ENCODE measurements around the gene MGAT5.
"Not testable (repeated sequence)": the region's sequence is repeated elsewhere in the genome, so short reads cannot be mapped to it uniquely, and the experiment has no call there.

The MGAT5 gene

GRCh38 chr2:134457765-134458472, 204.0 kb downstream of the MGAT5 start:
- no peak for DNase-seq

- DNase-seq = no peak
Observed at GRCh38 chr2:134458473-134458853, 204.6 kb downstream of the MGAT5 start.

GRCh38 chr2:134458950-134459349, 205.1 kb downstream of the MGAT5 start:
- DNase-seq = no peak

- no peak for DNase-seq
Observed at GRCh38 chr2:134459706-134460406, 206.0 kb downstream of the MGAT5 start.

- DNase-seq = peak; percentile 83 to 87
Observed at GRCh38 chr2:134460583-134460998, 206.7 kb downstream of the MGAT5 start.

GRCh38 chr2:134461511-134461910, 207.6 kb downstream of the MGAT5 start:
- DNase-seq = no peak

GRCh38 chr2:134462275-134462674, 208.4 kb downstream of the MGAT5 start:
- no peak for DNase-seq

GRCh38 chr2:134462791-134463698, 209.2 kb downstream of the MGAT5 start:
- DNase-seq = no peak

- DNase-seq = no peak
Observed at GRCh38 chr2:134463699-134464022, 209.8 kb downstream of the MGAT5 start.

- DNase-seq = no peak
Observed at GRCh38 chr2:134465228-134466105, 211.6 kb downstream of the MGAT5 start.

- peak; percentile 35 to 63 for DNase-seq
Observed at GRCh38 chr2:134466141-134466540, 212.3 kb downstream of the MGAT5 start.

- no peak for DNase-seq
Observed at GRCh38 chr2:134468164-134468563, 214.3 kb downstream of the MGAT5 start.

GRCh38 chr2:134468776-134469175, 214.9 kb downstream of the MGAT5 start:
- no peak for DNase-seq

- DNase-seq = no peak
Observed at GRCh38 chr2:134469516-134470115, 215.7 kb downstream of the MGAT5 start.

- no peak for DNase-seq
Observed at GRCh38 chr2:134470561-134471168, 216.8 kb downstream of the MGAT5 start.

- DNase-seq = not testable (repeated sequence)
Observed at GRCh38 chr2:134476982-134477381, 223.1 kb downstream of the MGAT5 start.

- DNase-seq = no peak
Observed at GRCh38 chr2:134479696-134480330, 225.9 kb downstream of the MGAT5 start.

- no peak for DNase-seq
Observed at GRCh38 chr2:134482131-134482723, 228.4 kb downstream of the MGAT5 start.

GRCh38 chr2:134482766-134483340, 229.0 kb downstream of the MGAT5 start:
- no peak for DNase-seq

GRCh38 chr2:134489732-134490384, 236.0 kb downstream of the MGAT5 start:
- no peak for DNase-seq
